M059J (cell line): ENCODE measurements around the gene NUP88. TPM values are rescaled to one million over a fixed set of nuclear protein-coding genes. Genes with fewer than 3 reads are reported as not detected.
"Not testable (repeated sequence)": the region's sequence is repeated elsewhere in the genome, so short reads cannot be mapped to it uniquely, and the experiment has no call there.

ENCODE experiments used
- DNase-seq: peaks from one replicate; pipeline ENCODE4 v3.0.0-alpha.2; 2012; ENCODE audit warnings: low read depth
- total RNA-seq: library from RNA; depleted of rRNA; stranded (reverse); fragments of >200 nt; shearing (Covaris generic); gene quantifications from 2 replicates; pipeline ENCODE4 v1.2.3, GENCODE V29; 2014; rRNA removed

The NUP88 gene
- 73.4 and 76.6 TPM in 2 replicates for total RNA-seq

DNA sequence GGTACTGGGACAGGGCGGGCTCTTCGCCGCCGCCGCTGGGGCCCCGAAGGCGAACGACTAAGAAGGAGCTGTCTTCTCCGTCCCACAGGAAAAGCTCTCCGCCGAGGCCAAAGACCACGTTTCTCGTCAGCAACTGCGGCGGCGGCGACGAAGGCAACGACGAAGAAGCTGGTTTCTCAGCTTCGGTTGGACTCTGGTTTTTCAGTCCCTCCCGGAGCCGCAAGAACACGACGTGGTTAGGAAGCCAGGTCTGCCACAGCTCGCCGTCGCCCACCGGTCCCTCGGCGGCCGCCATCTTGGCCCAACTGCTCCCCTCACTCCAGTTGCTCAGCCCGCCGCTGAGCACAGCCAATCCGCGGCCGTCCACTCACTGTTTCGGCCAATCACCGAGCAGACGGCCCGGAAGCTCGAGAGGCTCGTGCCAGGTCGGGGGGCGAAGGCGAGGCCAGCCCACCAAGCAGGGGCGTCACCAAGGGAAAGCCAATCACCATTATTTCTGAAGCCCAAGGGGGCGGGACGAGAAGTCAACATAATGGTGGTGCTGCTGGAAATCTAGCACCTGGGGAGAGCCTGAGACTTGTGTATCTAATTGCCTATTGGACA, at the start of gene NUP88:
TSS of gene NUP88 (minus strand) at position 307 of the 603 bp plus-strand sequence. CDS start at position 295, 12 bp downstream.
- peak; percentile 98 for DNase-seq

DNA sequence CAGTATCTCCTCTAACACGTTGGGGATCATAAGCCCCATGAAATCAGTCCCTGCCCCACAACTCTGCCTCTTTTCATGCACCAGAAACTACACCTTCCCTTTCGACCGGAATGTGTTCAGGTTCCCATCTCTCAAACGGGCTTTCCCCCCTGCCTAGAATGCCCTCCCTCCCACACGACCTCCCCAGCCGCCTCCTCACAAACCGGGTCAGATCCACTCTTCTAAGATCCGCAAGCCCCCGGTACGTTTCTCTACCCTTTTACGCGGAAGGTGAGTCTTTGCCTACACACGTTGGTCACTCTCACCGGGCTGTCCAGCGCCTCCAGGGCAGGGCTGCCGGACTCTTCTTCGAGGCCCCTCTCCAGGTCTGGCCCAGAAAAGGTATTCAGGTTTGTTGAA, 48.6 kb upstream of the NUP88 start:
- DNase-seq: no peak

DNA sequence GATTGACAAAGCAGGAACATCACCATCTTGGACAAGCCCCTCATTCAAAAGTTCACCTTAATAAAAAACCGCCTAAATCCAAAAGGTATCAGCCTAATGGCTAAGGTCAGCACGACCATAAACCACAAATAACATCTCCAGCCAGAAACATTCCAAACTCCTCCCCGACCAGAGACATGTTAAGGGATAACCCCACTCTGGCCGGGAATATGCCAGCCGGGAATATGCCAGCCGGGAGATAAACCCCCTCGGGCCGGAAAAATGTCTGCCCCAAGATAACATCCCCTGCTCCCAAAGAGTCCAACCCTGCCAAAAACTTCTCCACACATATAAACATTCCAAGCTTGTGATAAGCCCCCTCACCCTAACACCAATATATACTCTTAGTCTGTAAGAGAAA, 48.0 kb upstream of the NUP88 start:
- DNase-seq: peak; percentile 1

DNA sequence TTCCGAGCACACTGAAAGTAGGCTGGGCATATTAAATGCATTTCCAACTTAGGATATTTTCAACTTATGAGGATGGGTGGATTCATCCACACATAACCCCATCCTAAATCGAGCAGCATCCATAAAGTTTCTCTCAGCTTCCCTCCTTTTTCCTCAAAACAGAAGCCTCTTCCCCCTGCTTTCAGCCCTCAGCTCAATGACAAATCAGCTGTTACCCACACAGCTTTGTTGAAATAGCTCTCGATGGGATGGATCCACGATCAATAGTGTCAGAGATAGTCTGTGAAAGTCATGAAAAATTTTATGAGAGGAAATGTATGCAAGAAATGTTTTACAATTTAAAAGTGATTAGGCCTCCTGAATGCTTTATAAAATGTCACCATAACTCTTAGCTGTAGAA, 46.8 kb upstream of the NUP88 start:
- DNase-seq: no peak

DNA sequence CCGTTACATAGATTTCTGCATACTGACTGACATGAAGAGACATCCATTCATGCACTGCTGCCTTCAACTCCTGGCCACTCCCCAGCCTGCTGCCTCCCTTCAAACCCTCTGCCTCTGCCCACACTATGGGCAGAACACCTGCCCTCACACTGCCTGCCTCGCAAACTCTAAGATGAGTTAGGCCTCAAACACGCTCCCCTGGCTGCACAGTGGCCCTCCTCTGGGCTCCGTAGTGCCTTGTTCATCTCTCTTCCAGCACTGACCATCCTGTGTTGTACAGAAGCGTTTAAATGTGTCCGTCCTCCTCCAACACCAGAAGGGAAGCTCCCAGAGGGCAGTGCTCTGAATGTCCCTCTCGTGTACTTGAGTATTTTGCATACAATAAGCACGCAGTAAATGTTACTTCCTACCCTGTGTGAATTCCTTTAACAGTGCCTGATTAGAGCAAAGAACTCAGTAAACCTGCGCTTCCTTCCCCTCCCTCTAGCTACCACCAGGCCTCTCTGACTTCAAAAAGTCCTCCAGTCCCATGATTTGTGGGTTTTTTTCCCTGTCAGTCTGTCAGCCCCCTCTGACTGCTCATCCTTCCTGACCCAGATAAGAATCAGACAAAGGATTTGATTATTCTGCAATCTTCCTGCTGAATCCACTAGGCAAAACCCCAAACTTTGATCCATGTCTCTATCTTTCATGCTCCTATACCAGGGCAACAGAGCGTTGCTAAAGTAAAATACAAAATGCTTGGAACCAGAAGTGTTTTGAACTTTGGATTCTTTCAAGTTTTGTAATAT, 45.5 kb upstream of the NUP88 start:
- DNase-seq: no peak

DNA sequence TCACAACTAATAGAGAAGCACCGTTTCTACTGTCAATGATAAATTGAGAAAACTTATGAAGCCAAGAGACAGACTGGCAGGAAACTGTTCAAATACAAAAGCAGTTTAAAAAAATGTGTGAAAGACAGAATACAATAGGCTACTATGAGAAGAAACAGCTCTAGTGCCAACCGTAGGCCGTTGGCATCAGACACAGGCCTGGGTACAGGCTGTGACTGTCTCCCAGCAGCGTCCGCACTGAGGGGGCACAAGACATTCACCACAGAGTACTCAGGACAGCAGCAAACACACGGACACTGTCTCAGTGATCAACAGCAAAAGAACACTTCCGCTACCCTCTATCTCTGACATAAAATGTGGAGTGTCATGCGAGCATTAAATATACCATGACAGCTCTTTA, 27.3 kb upstream of the NUP88 start:
- DNase-seq: no peak

- no peak for DNase-seq
Observed at GRCh38 chr17:5444209-5444608, 24.7 kb upstream of the NUP88 start.

DNA sequence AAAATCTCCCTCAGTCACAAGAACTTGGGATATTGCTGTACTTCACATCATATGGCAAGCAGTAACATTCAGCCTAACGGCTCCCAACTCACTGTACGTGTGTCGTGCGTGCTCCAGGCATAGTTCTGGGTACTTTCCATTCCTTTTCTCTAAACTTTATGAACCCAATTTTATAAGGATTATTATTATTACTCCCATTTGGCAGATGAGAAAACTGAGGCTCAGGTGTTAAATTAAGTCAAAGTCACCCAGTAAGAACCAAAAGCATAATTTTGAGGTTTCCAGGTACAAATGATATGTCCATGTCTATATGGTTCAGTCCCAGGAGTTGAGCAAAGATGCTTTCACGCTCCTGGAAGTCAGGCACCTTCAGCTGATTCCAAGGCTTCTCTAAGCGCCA, 24.3 kb upstream of the NUP88 start:
- DNase-seq: no peak

DNA sequence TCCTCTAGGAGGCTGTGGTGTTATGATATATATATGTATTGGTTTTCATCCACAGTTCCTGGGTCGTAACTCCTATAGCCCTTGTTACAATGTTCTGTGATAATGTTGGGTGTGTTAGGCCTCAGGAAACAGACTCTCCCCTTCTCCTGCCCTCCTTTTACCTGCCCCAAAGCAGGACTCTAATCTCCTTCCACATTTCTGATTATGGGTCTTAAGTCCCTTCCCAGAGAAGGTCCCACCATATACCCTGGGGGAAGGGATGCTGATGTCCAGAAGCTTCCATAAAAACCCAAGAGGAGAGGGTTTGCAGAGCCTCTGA, 19.9 kb upstream of the NUP88 start:
- no peak for DNase-seq

GRCh38 chr17:5438716-5439445, 19.4 kb upstream of the NUP88 start, which contains the start of gene C1QBP:
C1QBP (minus strand) TSS chr17:5439155; CDS start chr17:5439073, 82 bp downstream.
- DNase-seq: peak; percentile 87

DNA sequence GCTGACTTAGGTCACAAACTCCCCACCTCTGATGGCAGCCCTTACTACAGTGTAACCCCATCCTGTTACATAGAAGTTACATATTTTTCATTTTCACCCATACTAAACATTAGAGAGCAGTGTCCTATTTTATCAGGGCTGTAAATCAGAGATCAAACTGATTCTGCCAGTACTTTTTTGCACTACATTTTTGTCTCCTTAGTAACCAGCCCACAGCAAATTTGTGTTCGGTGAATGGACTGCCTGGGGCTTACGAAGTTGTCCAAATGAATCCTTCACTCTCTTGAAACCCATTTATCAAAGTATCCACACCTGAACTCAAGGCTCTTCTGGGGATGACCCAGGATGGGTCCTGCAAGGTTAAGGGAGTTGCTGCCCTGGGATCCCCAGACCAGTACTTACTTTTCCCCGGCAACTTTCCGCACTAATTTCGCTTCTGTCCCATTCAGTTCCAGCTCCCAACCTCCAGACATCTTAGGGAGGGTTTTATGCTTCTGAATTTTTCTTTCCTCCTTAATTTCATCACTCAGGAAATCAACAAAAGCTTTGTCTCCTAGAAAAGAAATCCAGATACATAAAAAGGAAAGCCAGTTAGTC, 18.4 kb upstream of the NUP88 start:
- DNase-seq: peak; percentile 83

GRCh38 chr17:5435781-5436315, 16.4 kb upstream of the NUP88 start:
- DNase-seq: peak; percentile 38

- DNase-seq: no peak
Observed at GRCh38 chr17:5434984-5435383, 15.5 kb upstream of the NUP88 start.

GRCh38 chr17:5431949-5432556, 12.6 kb upstream of the NUP88 start:
- DNase-seq: no peak

DNA sequence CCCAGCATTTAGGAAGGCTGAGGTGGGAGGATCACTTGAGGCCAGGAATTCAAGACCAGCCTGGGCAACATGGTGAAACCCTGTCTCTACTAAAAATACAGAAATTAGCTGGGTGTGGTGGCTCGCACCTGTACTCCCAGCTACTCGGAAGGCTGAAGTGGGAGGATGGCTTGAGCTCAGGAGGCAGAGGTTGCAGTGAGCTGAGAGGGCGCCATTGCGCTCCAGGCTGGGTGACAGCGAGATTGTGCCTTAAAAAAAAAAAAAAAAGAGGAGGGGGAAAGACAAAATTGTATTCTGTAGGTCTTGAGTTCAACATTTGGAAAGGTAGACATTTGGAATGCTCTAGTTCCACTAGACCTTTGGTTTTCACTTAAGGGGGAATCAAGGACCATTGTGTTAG, 11.8 kb upstream of the NUP88 start:
- not testable (repeated sequence) for DNase-seq

DNA sequence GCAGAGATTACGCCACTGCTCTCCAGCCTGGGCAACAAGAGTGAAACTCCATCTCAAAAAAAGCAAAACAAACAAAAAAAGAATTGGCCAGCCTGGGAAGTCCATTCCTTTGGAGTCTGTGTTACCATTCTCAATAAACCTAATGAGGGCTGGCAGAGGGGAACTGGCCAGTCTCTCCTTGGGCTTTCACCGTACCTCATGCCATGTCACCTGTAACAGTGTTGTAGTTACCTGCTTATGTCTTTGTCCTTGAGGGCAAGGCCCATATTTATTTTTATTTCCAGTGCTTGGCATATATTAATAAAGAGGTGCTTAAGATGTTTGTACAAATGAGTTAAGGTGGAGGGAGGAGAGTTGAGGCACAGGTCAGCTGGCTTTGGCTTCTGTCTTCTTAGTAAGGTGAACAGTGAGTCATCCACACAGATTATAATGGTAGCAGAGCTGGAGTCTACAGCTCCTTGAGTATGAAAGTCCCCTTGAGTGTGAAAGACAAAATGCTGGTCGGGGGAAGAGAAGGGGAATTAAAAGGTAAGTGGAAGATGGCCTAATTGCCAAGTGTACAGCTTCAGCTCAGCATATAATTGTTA, 11.0 kb upstream of the NUP88 start:
- peak; percentile 12 for DNase-seq

DNA sequence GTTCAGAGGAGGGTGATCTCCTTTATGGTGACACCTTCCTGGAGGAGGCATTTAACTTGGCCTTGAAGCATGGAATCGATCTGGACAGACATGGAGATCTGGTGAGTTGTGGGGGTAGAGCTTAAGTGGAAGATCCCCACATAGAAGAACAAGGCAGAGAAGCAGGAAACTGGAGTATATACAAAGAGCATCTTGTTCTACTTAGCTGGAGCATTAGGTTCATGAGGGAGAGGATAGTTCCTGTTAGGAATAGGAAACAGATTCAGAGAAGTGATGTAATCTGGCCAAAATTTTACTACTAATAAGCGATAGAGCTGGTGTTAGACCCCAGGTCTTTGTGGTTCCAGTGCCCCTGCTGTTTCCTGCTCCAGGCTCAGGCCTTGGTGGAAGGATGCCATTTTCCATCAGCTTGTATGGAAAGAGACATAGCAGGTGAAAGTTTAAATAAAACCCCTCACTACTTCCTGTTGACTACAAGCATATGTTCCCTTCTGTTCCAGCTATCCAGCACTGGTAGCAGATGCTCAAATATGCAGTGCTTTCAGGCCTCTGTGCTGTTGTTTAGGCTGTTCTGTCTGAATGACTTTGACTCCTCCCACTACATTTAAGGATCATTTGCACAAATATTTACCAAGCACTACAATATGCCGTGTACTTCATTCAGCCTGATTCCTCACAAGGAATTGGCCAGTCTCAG, 9.9 kb upstream of the NUP88 start:
- DNase-seq: no peak

GRCh38 chr17:5425826-5426225, 6.4 kb upstream of the NUP88 start:
- no peak for DNase-seq

DNA sequence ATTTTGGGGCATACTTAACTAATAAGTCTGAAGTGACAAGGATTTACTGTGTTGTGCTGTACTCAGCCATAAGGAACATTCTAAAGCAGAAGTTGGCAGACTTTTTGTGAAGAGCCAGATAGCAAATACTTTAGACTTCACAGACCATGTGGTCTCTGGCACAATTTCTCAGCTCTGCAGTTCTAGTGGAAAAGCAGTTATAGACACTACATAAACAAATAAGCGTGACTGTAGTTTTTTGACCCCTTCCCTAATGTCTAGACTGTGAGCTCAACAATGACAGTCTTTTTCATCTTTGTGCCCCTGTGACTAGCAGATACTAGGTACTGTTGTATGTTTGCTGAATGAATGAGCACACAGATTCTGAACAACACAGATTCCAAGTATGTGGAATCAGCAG, 5.4 kb upstream of the NUP88 start:
- DNase-seq: no peak

DNA sequence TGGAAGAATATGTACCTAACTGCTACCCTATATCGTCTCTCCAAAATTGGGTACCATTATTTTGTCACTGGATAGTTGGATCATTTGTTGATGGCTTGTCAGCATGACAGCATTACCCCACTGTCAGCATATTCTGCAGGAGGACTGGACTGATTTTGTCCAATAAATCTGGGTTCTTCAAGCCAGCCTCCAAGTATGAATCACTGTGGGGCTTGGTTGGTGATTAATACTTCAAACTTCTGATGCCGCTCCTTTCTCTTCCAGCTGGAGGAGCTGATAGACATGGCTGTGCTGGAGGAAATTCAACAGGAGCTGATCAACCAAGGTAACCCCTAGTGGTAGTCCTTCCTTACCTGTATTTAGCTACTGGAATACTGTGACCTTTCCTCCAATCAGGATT, 3.0 kb upstream of the NUP88 start:
- peak; percentile 85 for DNase-seq
